DOHH2 (cell line): ENCODE measurements around the gene CLDN24.

Experiments
- EZH2phosphoT487 ChIP-seq: fragments of 200-600 bp; sonication (generic); IDR thresholded peaks from 2 replicates; pipeline ENCODE4 v1.6.1; 2017; ENCODE audit warnings: borderline replicate concordance, mild to moderate bottlenecking, antibody characterized with exemption, low read length, moderate library complexity, mixed read lengths
- TF ChIP-seq, protein P1 (sequence below): fragments of 200-600 bp; sonication (generic); IDR thresholded peaks from one replicate; pipeline ENCODE4 v1.5.1; 2014; ENCODE audit warnings: antibody characterized with exemption, mild to moderate bottlenecking, low read depth, low read length; ENCODE audit not compliant: poor library complexity, severe bottlenecking

DNA sequence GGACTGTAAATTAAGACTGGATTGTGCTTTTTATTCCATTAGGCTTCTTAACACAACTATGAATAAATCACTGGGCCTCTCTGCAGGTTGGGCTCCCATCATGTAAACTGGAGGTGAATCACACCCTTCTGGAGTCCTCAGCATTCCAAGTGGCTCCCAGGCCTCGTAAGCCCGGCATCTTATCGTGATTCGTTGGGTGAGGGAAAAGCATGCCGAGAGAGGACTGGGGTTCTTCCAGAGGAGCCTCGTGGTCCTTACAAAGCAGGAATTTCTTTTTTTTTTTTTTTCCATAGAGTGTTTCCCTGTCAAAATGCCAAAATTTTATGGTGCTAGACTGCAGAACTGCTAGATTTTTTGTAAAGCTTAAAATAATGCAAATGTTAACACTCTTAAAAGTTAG, 22.2 kb downstream of the CLDN24 start:
- TF ChIP-seq, protein P1, sequence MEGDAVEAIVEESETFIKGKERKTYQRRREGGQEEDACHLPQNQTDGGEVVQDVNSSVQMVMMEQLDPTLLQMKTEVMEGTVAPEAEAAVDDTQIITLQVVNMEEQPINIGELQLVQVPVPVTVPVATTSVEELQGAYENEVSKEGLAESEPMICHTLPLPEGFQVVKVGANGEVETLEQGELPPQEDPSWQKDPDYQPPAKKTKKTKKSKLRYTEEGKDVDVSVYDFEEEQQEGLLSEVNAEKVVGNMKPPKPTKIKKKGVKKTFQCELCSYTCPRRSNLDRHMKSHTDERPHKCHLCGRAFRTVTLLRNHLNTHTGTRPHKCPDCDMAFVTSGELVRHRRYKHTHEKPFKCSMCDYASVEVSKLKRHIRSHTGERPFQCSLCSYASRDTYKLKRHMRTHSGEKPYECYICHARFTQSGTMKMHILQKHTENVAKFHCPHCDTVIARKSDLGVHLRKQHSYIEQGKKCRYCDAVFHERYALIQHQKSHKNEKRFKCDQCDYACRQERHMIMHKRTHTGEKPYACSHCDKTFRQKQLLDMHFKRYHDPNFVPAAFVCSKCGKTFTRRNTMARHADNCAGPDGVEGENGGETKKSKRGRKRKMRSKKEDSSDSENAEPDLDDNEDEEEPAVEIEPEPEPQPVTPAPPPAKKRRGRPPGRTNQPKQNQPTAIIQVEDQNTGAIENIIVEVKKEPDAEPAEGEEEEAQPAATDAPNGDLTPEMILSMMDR: no peak
- no peak for TF ChIP-seq EZH2phosphoT487
